ENCODE data around the gene WDPCP.

DNA sequence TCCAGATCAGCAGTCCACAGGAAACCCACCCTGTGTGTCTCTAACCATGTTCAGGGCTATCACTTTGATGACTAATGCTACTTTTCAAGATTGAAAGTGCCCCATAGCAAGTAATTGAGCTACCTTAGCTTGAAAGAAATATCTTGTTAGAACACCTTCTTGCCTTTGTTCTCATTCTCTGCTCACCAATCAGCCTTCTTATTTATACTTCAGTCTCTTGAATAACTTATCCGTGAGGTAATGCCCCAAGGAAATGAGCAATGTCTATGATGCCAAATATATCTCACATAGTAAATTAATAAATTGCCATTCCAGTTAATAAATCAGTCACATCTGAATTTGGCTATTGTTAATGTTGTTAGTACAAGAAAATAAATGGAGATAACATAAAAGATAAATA lies 141.6 kb downstream of the WDPCP start:
- TF ChIP-seq, protein P1, sequence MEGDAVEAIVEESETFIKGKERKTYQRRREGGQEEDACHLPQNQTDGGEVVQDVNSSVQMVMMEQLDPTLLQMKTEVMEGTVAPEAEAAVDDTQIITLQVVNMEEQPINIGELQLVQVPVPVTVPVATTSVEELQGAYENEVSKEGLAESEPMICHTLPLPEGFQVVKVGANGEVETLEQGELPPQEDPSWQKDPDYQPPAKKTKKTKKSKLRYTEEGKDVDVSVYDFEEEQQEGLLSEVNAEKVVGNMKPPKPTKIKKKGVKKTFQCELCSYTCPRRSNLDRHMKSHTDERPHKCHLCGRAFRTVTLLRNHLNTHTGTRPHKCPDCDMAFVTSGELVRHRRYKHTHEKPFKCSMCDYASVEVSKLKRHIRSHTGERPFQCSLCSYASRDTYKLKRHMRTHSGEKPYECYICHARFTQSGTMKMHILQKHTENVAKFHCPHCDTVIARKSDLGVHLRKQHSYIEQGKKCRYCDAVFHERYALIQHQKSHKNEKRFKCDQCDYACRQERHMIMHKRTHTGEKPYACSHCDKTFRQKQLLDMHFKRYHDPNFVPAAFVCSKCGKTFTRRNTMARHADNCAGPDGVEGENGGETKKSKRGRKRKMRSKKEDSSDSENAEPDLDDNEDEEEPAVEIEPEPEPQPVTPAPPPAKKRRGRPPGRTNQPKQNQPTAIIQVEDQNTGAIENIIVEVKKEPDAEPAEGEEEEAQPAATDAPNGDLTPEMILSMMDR (IDR thresholded peaks at IDR 0.05): no peak
- TF ChIP-seq RAD21 (IDR thresholded peaks at IDR 0.05; ENCODE audit: low read length): no peak
